Liver (tissue), 9 donors: ENCODE measurements around the gene BARX2. TPM values are rescaled to one million over a fixed set of nuclear protein-coding genes. Genes with fewer than 3 reads are reported as not detected.

ENCODE experiments used
- DNase-seq: peaks from one replicate; pipeline ENCODE4 v3.0.0-alpha.2; 2017; ENCODE audit warnings: low spot score
- H3K27ac ChIP-seq, 2 donors: one replicate each; pipeline ENCODE4 v1.7.0; 2013; ENCODE audit warnings: inconsistent platforms in 2 of 2, low read length in 2 of 2, control low read depth in 1 of 2, low read depth in 1 of 2, mild to moderate bottlenecking in 1 of 2
- H3K27me3 ChIP-seq, 4 donors: one replicate each; pipeline versions ENCODE4 v1.6.1 to v1.7.0; 2013; ENCODE audit warnings: low read length in 3 of 4, inconsistent platforms in 1 of 4, mild to moderate bottlenecking in 1 of 4, moderate library complexity in 1 of 4; ENCODE audit not compliant: control insufficient read depth in 4 of 4, insufficient read depth in 4 of 4
- H3K36me3 ChIP-seq, 4 donors: one replicate each; pipeline versions ENCODE4 v1.6.1 to v1.7.0; 2013; ENCODE audit warnings: low read length in 3 of 4, mild to moderate bottlenecking in 3 of 4, low read depth in 1 of 4, moderate library complexity in 1 of 4; ENCODE audit not compliant: control insufficient read depth in 4 of 4, insufficient read depth in 3 of 4
- H3K4me1 ChIP-seq, 4 donors: one replicate each; pipeline versions ENCODE4 v1.6.1 to v1.7.0; 2013; ENCODE audit warnings: low read length in 3 of 4, mild to moderate bottlenecking in 3 of 4, moderate library complexity in 1 of 4; ENCODE audit not compliant: control insufficient read depth in 4 of 4, insufficient read depth in 4 of 4
- H3K4me3 ChIP-seq, 3 donors: one replicate each; pipeline versions ENCODE4 v1.6.1 to v1.7.0; 2013; ENCODE audit warnings: low read length in 3 of 3, control low read depth in 1 of 3, low read depth in 1 of 3, mild to moderate bottlenecking in 1 of 3
- H3K9ac ChIP-seq, 2 donors: one replicate each; pipeline ENCODE4 v1.7.0; 2013; ENCODE audit warnings: low read length in 2 of 2, mild to moderate bottlenecking in 2 of 2, moderate library complexity in 2 of 2, control low read depth in 1 of 2, low read depth in 1 of 2
- H3K9me3 ChIP-seq, 4 donors: one replicate each; pipeline versions ENCODE4 v1.6.1 to v1.7.0; 2013; ENCODE audit warnings: low read length in 3 of 4; ENCODE audit not compliant: control insufficient read depth in 4 of 4
- EGR1 ChIP-seq, 2 donors: IDR thresholded peaks; 2 replicates each; pipeline ENCODE4 v1.6.1; 2016 to 2018; ENCODE audit warnings: antibody characterized with exemption in 2 of 2, low read depth in 2 of 2
- FOXA1 ChIP-seq: IDR thresholded peaks from 2 replicates; pipeline ENCODE4 v1.6.1; 2016; ENCODE audit warnings: antibody characterized with exemption
- FOXA2 ChIP-seq: IDR thresholded peaks from 2 replicates; pipeline ENCODE4 v1.6.1; 2016; ENCODE audit warnings: antibody characterized with exemption
- GABPA ChIP-seq, 2 donors: IDR thresholded peaks in 1 of 2; conservative IDR thresholded peaks in 1 of 2; 2 replicates each; pipeline ENCODE4 v1.6.1; 2016; ENCODE audit warnings: antibody characterized with exemption in 2 of 2, mild to moderate bottlenecking in 1 of 2, moderate library complexity in 1 of 2
- HNF4A ChIP-seq, 2 donors: conservative IDR thresholded peaks; 2 replicates each; pipeline ENCODE4 v1.6.1; 2016; ENCODE audit warnings: antibody characterized with exemption in 2 of 2, mild to moderate bottlenecking in 2 of 2
- JUND ChIP-seq, 2 donors: IDR thresholded peaks; 2 replicates each; pipeline ENCODE4 v1.6.1; 2016; ENCODE audit warnings: antibody characterized with exemption in 2 of 2
- MAX ChIP-seq: IDR thresholded peaks from 2 replicates; pipeline ENCODE4 v1.6.1; 2016; ENCODE audit warnings: antibody characterized with exemption
- NR2F2 ChIP-seq: IDR thresholded peaks from 2 replicates; pipeline ENCODE4 v1.6.1; 2016; ENCODE audit warnings: antibody characterized with exemption
- RAD21 ChIP-seq, 2 donors: IDR thresholded peaks; 2 replicates each; pipeline ENCODE4 v1.6.1; 2016; ENCODE audit warnings: antibody characterized with exemption in 2 of 2, mild to moderate bottlenecking in 2 of 2
- REST ChIP-seq: IDR thresholded peaks from 2 replicates; pipeline ENCODE4 v1.6.1; 2016; ENCODE audit warnings: antibody characterized with exemption, mild to moderate bottlenecking
- RXRA ChIP-seq, 2 donors: IDR thresholded peaks; 2 replicates each; pipeline ENCODE4 v1.6.1; 2017 to 2018; ENCODE audit warnings: antibody characterized with exemption in 2 of 2, mild to moderate bottlenecking in 1 of 2
- SP1 ChIP-seq: IDR thresholded peaks from 2 replicates; pipeline ENCODE4 v1.6.1; 2018; ENCODE audit warnings: antibody characterized with exemption, mild to moderate bottlenecking
- TAF1 ChIP-seq: conservative IDR thresholded peaks from 2 replicates; pipeline ENCODE4 v1.6.1; 2016; ENCODE audit warnings: antibody characterized with exemption, mild to moderate bottlenecking
- YY1 ChIP-seq: IDR thresholded peaks from 2 replicates; pipeline ENCODE4 v1.6.1; 2016; ENCODE audit warnings: antibody characterized with exemption, mild to moderate bottlenecking
- WGBS: extraction: QIAGEN DNeasy Blood & Tissue Kit; methylation state at CpG from one replicate; pipeline ENCODE4 v1.1.7; 2013; 5-methylcytosine and 5-hydroxymethylcytosine counted together
- polyA plus RNA-seq, 2 donors: library from polyadenylated mRNA; stranded (reverse) in 1 of 2; unstranded in 1 of 2; fragments of 200-250 nt in 1 of 2; fragments of >200 nt in 1 of 2; fragmentation: Nextera tagmentation in 1 of 2; extraction: Ambion mirVana in 1 of 2; gene quantifications; one replicate each; pipeline versions ENCODE4 v1.2.1 to v1.2.3, GENCODE V29; 2013 to 2015
- total RNA-seq, 2 donors: library from RNA; depleted of rRNA; stranded (reverse); fragments of >200 nt; gene quantifications; one replicate each; pipeline ENCODE4 v1.2.3, GENCODE V29; 2014
- TF ChIP-seq, protein P1 (sequence below): IDR thresholded peaks from 2 replicates; pipeline ENCODE4 v1.6.1; 2016; ENCODE audit warnings: antibody characterized with exemption
- TF ChIP-seq, protein P2 (sequence below): fragments of 150-350 bp; IDR thresholded peaks from 2 replicates; pipeline ENCODE4 v1.5.1; 2017; ENCODE audit warnings: improper control_type of control experiment, low read depth, low read length; ENCODE audit not compliant: missing input control
- donor health status: healthy.
- donor health status: healthy.
- donor health status: healthy.
- donor health status: healthy.
- donor health status: healthy.

BARX2 gene
- total and polyA plus RNA-seq, 4 donors = not detected

GRCh38 chr11:129427376-129427775, 51.7 kb downstream of the BARX2 start (continued):
- TF ChIP-seq MAX = no peak
- TF ChIP-seq JUND (IDR thresholded peaks at IDR 0.05) = no peak

- peaks cover 0 to 7% (median 4%) of the 10 kb centered on the region in 4 donors for H3K4me1 ChIP-seq
- H3K9ac ChIP-seq = no peak overlapping the region
- no peak overlapping the region for H3K27ac ChIP-seq
- TF ChIP-seq TAF1 (no peak), EGR1 (IDR thresholded peaks at IDR 0.05; ENCODE audit: low read depth in 2 of 2) (no peak), FOXA1 (no peak), YY1 (no peak), JUND (IDR thresholded peaks at IDR 0.05) (no peak), HNF4A (conservative IDR thresholded peaks at IDR 0.05) (no peak), RAD21 (IDR thresholded peaks at IDR 0.05) (no peak), RXRA (IDR thresholded peaks at IDR 0.05) (no peak), SP1 (no peak), FOXA2 (no peak), REST (no peak), MAX (no peak), GABPA (IDR thresholded peaks at IDR 0.05 in 1 of 2, conservative IDR thresholded peaks at IDR 0.05 in 1 of 2) (no peak)
- TF ChIP-seq, protein P1, sequence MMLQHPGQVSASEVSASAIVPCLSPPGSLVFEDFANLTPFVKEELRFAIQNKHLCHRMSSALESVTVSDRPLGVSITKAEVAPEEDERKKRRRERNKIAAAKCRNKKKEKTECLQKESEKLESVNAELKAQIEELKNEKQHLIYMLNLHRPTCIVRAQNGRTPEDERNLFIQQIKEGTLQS = no peak
- TF ChIP-seq, protein P2, sequence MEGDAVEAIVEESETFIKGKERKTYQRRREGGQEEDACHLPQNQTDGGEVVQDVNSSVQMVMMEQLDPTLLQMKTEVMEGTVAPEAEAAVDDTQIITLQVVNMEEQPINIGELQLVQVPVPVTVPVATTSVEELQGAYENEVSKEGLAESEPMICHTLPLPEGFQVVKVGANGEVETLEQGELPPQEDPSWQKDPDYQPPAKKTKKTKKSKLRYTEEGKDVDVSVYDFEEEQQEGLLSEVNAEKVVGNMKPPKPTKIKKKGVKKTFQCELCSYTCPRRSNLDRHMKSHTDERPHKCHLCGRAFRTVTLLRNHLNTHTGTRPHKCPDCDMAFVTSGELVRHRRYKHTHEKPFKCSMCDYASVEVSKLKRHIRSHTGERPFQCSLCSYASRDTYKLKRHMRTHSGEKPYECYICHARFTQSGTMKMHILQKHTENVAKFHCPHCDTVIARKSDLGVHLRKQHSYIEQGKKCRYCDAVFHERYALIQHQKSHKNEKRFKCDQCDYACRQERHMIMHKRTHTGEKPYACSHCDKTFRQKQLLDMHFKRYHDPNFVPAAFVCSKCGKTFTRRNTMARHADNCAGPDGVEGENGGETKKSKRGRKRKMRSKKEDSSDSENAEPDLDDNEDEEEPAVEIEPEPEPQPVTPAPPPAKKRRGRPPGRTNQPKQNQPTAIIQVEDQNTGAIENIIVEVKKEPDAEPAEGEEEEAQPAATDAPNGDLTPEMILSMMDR = no peak
- no peak overlapping the region for H3K4me3 ChIP-seq
- H3K9me3 ChIP-seq = peaks cover 1 to 8% (median 3%) of the 10 kb centered on the region in 4 donors
- 62% methylated on average over 5 of the region's 5 CpGs for WGBS
- no peaks in the 10 kb centered on the region for H3K36me3 ChIP-seq
- no peaks in the 10 kb centered on the region for H3K27me3 ChIP-seq
- no peak for DNase-seq
These were observed 52.3 kb downstream of the BARX2 start for GRCh38 chr11:129427816-129428406.

DNA sequence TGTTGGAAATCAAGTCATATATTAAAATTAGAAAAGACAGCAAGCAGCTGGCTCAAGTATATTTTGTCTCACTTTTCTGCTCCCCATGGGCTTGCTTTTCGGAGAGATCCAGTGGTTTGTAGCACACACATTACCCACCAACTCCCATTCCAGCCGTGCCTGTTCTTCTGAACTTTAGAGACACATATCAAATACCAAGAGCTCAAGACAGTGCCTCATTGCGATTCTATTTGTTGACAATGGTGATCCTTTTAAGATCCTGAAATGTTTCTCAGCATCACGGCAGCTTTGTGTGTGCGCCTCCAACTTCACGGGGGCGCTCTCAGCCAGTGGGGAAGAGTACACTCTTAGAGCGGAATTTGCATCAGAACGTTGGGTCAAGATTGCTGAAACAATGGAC, 52.9 kb downstream of the BARX2 start:
- no peak overlapping the region for H3K9ac ChIP-seq
- H3K4me3 ChIP-seq = no peak overlapping the region
- WGBS = 91% methylated on average over 9 of the region's 9 CpGs
- TF ChIP-seq JUND (IDR thresholded peaks at IDR 0.05) = no peak
- TF ChIP-seq, protein P2 = no peak
- no peak for TF ChIP-seq SP1
- no peak for TF ChIP-seq MAX
- no peak for TF ChIP-seq RXRA (IDR thresholded peaks at IDR 0.05)
- no peak for TF ChIP-seq NR2F2
- H3K36me3 ChIP-seq = no peaks in the 10 kb centered on the region
- no peak for DNase-seq
- H3K4me1 ChIP-seq = peaks cover 0 to 7% (median 4%) of the 10 kb centered on the region in 4 donors
- H3K9me3 ChIP-seq = peaks cover 1 to 8% (median 3%) of the 10 kb centered on the region in 4 donors
- no peak overlapping the region for H3K27ac ChIP-seq
- H3K27me3 ChIP-seq = no peaks in the 10 kb centered on the region
